Measurements from ENCODE around the gene CAPN5. TPM values are rescaled to one million over a fixed set of nuclear protein-coding genes. Genes with fewer than 3 reads are reported as not detected.

The CAPN5 gene
- total and polyA plus RNA-seq, 2 of the 13 experiments (the other 11 are each of a cell fraction or from before 2014, with no cell fraction given) = 0.27 to 1.2 TPM

GRCh38 chr11:77130763-77131513, 64.2 kb downstream of the CAPN5 start (continued):
- TF ChIP-seq MXI1 (IDR thresholded peaks at IDR 0.05; ENCODE audit: borderline replicate concordance, low read depth, low read length) = peak; percentile 25; the same call in 1 of the 3 replicates
- no peak for TF ChIP-seq MZF1 (CRISPR knock-in tag; IDR thresholded peaks at IDR 0.05; ENCODE audit: borderline replicate concordance)
- no peak for TF ChIP-seq ATF7 (IDR thresholded peaks at IDR 0.05)
- TF ChIP-seq ATF7 (CRISPR knock-in tag; IDR thresholded peaks at IDR 0.05) = no peak
- no peak for TF ChIP-seq ZNF530 (CRISPR knock-in tag; IDR thresholded peaks at IDR 0.05; ENCODE audit: low read depth)
- TF ChIP-seq THAP7 (CRISPR knock-in tag; IDR thresholded peaks at IDR 0.05) = peak; percentile 85; the same call in 1 of the 2 replicates
- no peak for TF ChIP-seq RAD21 (CRISPR knock-in tag; IDR thresholded peaks at IDR 0.05)
- TF ChIP-seq ZNF382 (CRISPR knock-in tag; IDR thresholded peaks at IDR 0.05; ENCODE audit: borderline replicate concordance) = no peak
- no peak for TF ChIP-seq RERE (CRISPR knock-in tag; IDR thresholded peaks at IDR 0.05; ENCODE audit: low read depth)
- TF ChIP-seq IKZF4 (CRISPR knock-in tag; IDR thresholded peaks at IDR 0.05; ENCODE audit: borderline replicate concordance, low read depth, not compliant biosample characterization) = no peak
- TF ChIP-seq EED (CRISPR knock-in tag; IDR thresholded peaks at IDR 0.05) = no peak
- no peak for TF ChIP-seq TOE1 (CRISPR knock-in tag; IDR thresholded peaks at IDR 0.05)
- no peak for TF ChIP-seq ZNF782 (CRISPR knock-in tag; IDR thresholded peaks at IDR 0.05; ENCODE audit: borderline replicate concordance)
- TF ChIP-seq SRSF9 (IDR thresholded peaks at IDR 0.05; ENCODE audit: borderline replicate concordance, insufficient read depth, low read depth, low read length, poor library complexity, severe bottlenecking) = no peak
- no peak for TF ChIP-seq ATM (IDR thresholded peaks at IDR 0.05; ENCODE audit: borderline replicate concordance)
- TF ChIP-seq CTCF (CRISPR knock-in tag; IDR thresholded peaks at IDR 0.05) = peak; percentile 28; the same call in 1 of the 2 replicates
- TF ChIP-seq NONO (IDR thresholded peaks at IDR 0.05) = no peak
- 0 out of 2 replicates have a peak, but pooled peaks have one; percentile 34 for TF ChIP-seq NONO (CRISPR knock-in tag; conservative IDR thresholded peaks at IDR 0.05)
- no peak for TF ChIP-seq ZNF138 (CRISPR knock-in tag; IDR thresholded peaks at IDR 0.05; ENCODE audit: low read depth)
- TF ChIP-seq AGO1 (IDR thresholded peaks at IDR 0.05; ENCODE audit: low read depth, low read length, poor library complexity, severe bottlenecking) = no peak
- TF ChIP-seq ZC3H4 (CRISPR knock-in tag; IDR thresholded peaks at IDR 0.05; ENCODE audit: borderline replicate concordance) = no peak

Data from HepG2 (cell line).